Activated T-helper 1 cell treated with Interleukin-2 at 50 U/mL for 16 hours (primary cell): ENCODE data around the gene RHBDL1.

Experiments
- DNase-seq: peaks from one replicate; pipeline ENCODE4 v3.0.0-alpha.2; 2020; ENCODE audit warnings: low read depth

The RHBDL1 gene

GRCh38 chr16:637081-638018 lies 38.1 kb upstream of the RHBDL1 start:
- peak; percentile 77 for DNase-seq

GRCh38 chr16:638034-638543 lies 37.4 kb upstream of the RHBDL1 start:
- DNase-seq, result no peak

GRCh38 chr16:638836-639235 lies 36.6 kb upstream of the RHBDL1 start:
- DNase-seq, result no peak

DNA sequence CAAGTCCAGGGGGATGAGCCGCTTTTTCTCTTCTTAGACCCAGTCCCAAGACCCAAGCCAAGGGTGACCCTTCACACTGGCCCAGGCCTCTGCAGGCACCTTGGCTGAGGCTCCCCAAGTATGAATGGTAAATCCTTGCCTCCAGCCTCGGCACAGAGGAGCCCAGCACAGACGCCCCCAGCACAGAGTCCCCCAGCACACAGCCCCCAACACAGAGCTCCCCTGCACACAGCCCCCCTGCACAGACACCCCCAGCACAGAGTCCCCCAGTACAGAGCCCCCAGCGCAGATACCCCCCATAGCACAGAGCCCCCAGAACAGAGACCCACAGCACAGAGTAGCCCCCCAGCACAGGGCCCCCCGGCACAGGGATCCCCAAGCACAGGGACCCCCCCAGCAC lies 34.9 kb upstream of the RHBDL1 start:
- DNase-seq, result no peak

DNA sequence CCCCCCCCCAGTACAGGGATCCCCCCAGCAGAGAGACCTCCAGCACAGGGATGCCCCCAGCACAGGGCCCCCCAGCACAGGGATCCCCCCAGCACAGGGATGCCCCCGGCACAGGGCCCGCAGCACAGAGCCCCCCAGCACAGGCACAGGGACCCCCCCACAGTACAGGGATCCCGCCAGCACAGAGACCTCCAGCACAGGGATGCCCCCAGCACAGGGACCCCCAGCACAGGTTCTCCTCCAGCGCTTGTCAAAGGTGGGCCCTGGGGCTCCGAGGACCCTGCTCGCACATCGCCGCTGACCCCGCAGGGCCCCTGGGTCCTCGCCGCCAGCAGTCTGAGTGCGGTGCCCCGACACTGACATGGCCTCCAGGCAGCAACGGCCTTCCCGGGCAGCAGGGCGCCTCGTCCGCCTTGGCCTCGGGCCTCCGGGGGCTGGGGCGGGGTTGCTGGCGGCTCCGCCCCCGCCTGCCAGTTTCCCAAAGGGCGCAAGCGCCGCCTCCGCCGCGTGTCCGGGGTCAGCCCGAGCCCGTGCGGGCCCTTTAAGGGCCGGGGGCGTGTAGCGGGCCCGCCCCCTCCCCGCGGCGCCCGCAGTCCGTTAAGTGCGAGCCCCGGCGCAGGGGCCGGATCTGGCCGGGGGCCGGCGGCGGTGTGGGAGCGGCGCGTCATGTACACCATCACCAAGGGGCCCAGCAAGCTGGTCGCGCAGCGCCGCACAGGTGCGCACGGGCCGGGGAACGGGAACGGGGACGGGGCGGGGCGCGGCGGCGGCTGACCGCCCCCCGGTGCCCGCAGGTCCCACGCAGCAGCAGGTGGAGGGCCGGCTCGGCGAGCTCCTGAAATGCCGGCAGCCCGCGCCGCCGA lies 33.9 kb upstream of the RHBDL1 start, which contains the start of gene MCRIP2:
TSS of gene MCRIP2 (plus strand) at position 503 of the 863 bp plus-strand sequence. CDS start at position 667, 164 bp downstream.
- peak; percentile 49 for DNase-seq

- DNase-seq, result no peak
These were observed 33.1 kb upstream of the RHBDL1 start for GRCh38 chr16:642189-643049.

GRCh38 chr16:643050-643368 lies 32.5 kb upstream of the RHBDL1 start:
- DNase-seq, result no peak

DNA sequence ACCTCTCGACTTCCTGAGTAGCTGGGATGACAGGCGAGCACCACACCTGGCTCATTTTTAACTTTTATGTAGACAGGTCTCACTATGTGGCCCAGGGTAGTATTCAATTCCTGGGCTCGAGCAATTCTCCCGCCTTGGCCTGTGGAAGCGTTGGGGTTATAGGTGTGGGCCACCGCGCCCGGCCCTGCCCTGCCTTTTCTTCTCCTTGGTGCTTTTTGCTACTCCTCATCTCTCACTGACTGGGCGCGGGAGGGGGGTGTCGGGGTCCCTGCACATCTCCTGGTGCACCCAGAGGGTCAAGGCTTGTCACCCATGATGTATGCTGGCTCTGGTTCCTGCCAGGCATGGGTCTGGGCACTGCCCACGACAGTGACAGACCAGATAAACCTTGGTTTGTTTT lies 30.9 kb upstream of the RHBDL1 start:
- no peak for DNase-seq

DNA sequence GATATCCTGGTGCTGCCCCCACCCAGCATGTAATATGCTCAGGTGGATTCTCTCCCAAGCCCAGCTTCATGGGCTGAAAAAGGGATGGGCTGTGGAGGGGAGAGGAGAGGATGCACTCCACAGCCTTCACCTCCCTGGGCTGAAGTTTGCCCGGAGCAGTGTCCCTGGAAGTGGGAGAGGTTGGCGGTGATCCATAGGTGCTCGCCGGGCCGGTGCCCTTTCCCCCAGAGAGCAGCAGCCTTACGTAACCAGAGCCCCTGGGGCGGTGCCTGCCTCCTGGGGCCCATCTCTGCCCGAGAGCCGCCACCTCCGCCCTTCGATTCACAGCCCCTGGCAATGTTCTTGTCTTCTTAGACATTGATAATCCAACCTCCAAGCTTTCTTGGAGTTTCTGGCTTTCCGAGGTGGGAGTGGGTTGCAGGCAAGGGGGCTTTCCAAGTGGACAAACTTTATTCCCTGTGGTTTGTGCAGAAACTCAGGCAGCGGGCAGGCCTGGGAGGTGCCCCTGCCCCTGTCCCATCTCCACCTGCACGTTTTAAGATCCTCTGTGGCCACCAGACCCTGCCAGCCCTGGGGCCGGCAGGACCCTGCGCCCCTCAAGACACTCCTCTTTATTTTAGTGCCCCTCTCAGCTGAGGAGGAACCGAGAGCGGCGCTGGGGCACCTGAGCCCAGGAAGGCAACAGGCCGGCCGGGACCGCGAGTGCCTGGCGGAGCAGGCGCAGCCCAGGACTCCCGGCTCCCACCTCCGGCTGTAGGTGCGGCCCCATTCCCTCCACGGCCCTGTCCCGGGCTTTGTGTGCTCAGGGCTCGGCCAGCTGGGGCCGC lies 29.4 kb upstream of the RHBDL1 start:
- DNase-seq, result no peak

DNA sequence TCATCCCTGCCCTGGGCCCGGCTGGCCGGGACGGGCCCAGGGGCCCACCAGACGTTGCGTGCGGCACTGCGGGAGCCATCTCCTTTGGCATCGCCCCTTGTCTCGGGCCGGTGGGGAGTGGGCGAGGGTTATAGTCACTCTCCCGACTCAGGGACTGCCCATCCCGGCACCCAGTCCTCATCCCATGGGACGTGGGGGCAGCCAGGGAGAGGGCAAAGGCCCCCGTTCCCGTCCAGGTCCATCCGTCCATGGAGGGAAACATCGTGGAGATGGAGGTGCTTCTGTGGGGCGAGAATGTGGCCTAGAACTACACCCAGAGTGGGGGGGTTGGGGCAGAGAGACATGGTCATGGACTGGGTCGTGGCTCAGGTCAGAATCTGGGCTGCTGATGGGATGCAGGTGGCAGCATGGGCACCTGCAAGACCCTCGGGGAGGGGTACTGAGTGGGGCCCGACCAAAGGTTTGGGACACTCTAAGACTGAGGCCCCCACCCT lies 28.7 kb upstream of the RHBDL1 start:
- no peak for DNase-seq

GRCh38 chr16:647173-647902 lies 28.1 kb upstream of the RHBDL1 start:
- DNase-seq, result no peak

DNA sequence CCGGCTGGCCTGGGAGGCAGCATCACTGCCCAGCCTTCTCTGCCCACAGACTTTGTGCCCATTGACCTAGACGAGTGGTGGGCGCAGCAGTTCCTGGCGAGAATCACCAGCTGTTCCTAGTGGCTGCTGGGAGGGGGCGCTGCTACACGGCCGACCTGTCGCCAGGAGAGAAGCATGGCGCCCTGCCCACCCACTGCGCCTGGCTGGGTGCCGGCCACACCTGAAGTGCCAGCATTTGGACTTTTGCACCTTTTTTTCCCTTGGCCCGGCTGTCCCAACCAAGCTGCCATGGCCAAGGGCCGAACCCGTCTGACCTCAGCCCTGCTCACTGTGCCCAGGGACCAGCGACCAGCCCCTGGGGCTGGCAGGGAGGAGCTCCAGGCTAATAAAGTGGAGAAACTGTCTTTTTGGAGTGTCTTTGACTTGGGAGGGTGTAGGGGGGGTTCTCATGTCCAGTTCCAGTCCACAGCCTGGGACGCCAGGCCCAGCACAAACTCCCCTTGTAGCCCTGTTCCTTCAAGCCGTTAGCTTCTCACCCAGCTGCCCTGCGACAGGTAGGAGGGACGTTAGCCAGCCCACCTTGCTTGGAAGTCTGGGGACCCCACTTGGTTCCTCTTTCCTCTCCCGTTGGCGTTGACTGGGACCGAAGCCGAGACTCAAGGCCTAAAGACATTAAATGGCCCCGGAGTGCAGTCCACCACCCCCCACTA lies 27.2 kb upstream of the RHBDL1 start:
- no peak for DNase-seq

DNA sequence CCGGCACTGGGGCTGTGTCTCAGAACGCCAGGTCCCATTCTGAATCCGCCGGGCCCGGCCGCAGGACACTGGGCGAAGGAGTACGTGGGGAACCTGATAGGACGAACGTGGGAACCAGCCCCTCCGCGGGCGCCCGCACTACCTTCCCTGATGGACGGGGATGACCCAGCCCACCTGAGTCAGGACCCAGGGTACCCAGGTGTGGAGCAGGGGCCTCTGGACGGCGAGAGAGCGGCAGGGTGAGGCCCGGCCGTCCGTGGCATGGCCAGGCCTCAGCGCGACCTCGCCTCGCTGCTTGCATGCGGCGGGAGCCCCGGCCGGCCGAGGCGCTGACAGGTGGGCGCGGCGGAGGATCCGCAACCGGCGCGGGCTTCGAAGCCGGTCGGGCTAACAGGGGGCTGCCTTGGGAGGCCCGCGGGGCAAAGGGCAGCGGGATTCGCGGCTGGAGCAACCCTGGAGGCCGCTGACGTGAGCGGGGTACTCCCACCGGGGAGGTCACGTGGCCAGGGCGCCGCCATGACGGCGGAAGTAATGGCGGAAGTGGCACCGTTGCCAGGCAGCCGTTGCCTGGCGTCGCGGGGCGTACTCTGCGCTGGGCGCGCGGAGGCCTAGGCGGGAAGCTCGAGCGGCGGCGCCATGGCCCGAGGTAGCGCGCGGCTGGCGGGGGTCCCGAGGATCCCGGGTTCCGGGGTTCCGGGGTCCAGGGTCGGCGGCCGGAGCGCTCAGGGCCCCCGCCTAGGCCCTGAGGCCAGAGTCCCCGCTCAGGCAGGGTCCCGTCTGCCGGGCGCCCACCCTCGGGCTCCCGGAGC lies 26.5 kb upstream of the RHBDL1 start, which contains the start of gene WDR90:
TSS of gene WDR90 (plus strand) at position 585 of the 809 bp plus-strand sequence. CDS start at position 637, 52 bp downstream.
- DNase-seq, result peak; percentile 87

DNA sequence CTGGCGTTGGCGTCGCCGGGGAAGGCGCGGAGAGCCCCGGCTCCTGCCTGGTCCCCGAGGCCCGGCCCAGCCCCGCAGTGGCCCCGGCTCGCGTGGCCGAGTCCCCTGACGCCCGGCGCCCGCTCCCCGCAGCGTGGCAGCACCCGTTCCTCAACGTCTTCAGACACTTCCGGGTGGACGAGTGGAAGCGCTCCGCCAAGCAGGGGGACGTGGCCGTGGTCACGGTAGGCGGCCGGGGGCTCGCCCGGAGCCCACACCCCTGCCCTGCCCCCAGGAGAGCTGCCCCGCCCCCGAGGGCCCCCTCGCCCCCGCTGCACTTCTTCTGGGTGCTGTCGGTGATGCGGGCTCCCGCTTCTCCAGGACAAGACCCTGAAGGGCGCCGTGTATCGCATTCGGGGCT lies 25.8 kb upstream of the RHBDL1 start:
- DNase-seq, result no peak

DNA sequence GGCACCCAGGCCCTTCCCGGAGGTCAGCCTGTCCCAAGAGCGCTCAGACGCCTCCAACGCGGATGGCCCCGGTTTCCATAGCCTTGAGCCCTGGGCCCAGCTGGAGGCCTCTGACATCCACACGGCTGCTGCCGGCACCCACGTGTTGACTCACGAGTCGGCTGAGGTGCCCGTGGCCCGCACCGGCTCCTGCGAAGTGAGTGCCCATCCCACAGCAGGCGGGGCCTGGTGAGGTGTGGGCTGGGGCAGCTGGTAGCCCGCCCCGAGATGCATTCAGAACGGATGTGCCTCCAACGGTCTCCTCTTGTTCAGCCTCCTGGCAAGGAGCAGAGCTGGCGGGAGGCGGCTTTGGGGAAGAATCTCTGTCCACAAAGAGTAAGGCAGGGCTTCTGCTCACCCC lies 23.6 kb upstream of the RHBDL1 start:
- no peak for DNase-seq

DNA sequence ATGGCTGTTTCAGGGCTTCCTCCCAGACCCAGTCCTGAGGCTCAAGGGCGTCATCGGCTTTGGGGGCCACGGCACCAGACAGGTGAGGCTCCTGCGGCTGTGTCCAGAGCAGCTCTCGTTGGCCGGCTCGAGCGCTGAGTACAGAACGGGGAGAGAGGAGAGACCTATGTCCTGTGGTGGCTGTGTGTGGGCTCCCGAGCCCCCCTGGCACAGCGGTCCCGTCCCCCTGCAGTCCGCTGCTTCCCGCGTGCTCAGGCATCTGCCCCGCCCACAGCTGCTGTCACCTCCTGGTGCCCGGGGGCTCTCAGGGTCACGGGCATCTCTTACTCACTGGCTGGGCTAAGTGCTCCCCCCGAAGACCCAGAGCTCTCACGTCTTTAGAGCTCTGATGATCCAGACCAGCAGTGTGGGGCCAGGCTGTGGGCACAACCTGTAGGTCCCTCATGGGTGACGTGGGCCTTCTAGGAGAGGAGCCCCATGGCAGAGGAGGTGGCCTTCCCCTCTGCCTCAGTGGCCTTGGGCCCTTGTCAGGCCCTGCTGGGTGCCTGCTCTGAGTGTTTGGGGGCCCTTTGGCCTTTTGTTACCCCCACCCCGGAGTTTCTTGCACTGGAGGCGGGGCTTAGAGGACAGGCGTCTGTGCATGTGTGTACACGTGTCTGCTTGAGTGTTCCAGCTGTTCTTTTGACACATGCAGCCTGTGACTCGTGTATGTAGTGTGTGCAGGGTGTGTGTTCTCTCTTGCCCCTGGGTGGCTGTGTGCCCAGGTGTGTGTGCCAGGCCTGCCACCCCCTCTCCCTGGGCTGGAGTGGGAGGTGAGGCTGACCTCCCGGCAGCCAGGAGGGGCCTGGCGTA lies 22.8 kb upstream of the RHBDL1 start:
- DNase-seq, result no peak

GRCh38 chr16:654034-654433 lies 21.4 kb upstream of the RHBDL1 start:
- no peak for DNase-seq
